Activated T-cell treated with anti-CD3 and anti-CD28 coated beads for 48 hours (primary cell): ENCODE measurements around the gene FMNL3.

Source experiments
- DNase-seq: peaks from one replicate; pipeline ENCODE4 v3.0.0-alpha.2; 2020; ENCODE audit warnings: low read depth

FMNL3 gene

DNA sequence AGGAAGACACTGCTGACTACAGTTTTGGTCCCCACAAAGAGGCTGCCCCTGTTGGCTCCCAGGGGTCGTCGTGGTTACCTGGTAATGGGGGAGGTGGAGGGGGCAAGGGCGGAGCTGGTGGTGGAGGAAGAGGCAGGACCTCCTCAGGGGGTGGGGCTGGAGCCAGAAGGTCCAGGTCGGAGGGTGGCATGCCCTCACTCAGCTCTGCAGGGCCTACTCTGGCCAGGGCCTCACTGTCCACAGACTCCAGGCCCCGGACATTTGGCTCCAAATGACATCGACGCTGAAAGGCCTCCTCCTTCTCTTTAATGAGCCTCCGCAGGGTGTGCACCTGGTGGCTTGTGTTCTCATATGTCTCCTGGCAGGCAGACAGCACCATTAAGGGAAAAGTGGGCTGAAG is 55.4 kb downstream of the FMNL3 start:
- no peak for DNase-seq

DNA sequence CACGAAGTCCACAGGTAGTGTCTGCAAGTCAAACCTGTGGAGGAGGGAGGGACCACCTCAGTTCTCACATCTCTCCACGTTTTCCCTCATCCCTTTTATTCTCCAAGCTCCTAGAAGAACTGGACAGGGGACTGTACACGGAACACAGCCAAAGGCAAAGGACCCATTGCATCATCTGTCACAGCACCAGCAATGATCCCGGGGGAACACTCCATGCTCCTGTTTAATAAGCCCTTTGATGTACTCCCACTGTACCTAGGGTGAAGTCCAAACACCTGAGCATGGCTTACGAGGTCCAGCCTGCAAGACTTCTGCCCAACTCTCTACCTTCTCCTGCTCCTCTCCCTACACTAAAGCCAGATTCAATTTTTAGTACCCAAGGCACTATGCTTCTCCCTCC is 57.3 kb downstream of the FMNL3 start:
- DNase-seq: no peak

DNA sequence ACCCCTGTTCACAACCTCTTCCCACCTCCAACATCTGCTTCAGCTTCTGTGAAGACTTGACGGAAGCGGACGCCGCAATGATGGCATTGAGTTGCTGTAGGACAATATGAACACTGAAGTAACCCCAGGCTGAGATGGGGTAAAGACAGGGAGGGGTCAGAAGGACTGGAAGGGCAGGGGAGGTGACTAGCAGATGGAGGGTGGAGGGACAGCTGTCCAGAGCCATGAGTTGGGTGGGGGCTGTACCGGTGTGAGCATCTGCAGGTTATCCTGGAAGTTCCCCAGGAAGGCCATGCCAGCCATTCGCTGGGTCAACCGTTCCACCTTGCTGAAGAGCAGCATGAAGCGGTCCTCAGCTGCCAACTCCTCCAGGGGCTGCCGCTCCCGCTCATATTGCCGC is 57.8 kb downstream of the FMNL3 start:
- DNase-seq: no peak

DNA sequence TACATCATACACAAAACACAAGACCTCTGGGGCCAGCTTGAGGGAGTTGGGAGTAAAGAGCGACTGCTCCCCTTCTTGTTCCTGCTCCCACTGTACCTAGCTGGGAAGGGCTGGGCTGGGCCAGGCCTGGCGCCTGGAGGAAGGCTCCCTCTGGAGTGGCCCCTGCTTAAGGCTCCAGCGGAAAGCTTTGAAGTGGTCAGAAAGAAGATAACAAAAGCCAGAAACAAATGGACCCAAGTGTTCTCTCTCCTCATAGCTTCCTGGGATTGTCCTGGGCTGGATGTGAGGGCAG is 58.5 kb downstream of the FMNL3 start:
- no peak for DNase-seq

DNA sequence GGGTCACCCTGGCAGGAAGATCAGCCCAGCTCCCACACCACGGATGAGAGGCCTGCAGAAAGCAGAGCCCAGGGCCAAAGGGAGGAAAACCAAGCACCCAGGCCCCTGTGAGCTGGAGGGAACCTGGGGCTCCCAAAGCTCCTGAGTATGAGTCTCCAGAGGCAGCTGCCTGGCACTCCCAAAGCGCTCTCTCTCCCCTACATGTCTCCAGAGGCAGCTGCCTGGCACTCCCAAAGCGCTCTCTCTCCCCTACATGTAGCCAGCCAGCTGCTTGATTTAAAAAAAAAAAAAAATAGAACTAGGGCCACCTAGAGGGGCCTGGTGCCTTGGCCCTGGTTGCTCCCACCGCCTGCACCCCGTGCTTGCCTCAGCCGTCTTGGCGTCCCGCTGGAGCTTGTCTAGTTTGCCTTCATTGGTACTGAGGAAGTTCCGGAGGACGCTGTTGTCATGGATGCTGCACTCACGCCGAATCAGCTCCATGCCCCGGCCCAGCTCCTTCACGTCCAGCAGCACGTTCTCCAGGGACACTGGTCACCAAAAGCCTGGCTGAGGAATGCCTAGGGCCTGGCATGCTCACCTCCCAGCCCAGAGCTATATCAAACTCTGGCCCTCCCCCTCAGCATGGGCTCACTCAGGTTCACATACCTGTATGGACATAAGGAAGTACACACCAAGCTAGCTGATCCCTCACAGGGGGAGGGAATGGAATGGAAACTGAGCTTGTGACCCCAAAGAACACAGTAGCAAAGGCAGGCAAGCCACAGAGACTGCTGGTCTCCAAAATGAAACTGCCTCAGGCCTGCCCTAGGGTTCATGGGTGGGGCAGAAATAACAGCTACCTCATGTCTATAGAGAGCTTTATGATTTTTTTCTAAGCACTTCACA is 59.1 kb downstream of the FMNL3 start:
- DNase-seq: no peak

DNA sequence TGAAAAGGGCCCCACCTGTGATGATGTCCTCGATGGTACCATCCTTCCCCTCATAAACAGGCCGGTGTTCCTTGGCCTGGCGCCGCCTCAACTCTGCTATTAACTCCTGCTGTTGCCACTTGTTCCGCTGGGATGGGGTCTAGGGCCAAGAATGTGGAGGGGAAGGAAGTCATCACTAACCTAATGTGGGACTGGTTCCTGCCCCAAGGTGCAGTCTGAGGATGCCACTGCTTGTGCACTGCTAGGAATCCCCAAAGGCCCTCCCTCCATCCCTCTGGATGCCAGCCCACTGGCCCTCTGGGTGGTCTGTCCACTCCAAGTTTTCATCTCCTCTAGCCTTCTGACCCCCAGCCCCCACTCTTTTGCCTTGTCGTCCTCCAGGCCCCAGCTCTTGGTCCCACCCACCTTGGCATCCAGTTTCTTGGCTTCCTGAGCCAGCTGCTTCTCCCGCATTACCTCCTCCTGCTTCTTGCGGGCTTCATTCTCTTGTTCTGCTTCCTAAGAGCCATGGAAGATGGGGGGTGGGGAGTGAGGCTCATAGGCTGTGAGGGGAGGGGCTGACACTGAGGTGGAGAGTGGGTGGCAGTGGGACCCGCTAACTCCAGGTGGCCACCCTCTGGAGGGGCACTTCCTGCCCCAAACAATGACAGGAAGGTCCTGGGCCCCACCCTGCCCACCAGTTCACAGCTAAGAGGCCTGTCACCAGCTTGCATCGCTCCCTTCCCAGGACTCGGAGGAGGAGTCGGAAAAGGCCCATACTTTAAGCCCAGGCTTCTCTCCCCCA is 60.1 kb downstream of the FMNL3 start:
- no peak for DNase-seq

DNA sequence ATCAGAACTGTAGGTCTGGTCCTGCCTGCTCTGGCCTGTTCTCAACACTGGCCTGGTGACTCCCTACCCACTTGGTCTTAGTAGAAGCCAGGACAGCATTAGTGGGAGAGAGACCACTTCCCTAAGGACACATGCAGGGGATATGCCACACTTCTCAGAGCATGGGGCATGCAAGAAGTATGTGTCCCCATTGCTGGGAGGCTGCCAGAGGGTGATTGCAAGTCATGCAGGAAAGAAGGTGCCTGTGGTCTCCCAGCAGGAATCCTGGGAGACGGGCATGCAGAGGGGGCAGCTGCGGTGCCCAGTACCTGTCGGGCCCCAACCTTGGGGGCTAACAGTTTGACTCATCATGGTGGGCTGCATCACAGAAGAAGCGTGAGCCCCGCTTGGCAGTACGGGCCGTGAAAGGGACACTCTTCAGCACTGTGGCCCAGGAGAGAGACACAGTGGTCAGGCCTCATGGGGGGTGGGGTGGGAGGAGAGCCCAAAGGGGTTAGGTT is 60.8 kb downstream of the FMNL3 start:
- DNase-seq: no peak

DNA sequence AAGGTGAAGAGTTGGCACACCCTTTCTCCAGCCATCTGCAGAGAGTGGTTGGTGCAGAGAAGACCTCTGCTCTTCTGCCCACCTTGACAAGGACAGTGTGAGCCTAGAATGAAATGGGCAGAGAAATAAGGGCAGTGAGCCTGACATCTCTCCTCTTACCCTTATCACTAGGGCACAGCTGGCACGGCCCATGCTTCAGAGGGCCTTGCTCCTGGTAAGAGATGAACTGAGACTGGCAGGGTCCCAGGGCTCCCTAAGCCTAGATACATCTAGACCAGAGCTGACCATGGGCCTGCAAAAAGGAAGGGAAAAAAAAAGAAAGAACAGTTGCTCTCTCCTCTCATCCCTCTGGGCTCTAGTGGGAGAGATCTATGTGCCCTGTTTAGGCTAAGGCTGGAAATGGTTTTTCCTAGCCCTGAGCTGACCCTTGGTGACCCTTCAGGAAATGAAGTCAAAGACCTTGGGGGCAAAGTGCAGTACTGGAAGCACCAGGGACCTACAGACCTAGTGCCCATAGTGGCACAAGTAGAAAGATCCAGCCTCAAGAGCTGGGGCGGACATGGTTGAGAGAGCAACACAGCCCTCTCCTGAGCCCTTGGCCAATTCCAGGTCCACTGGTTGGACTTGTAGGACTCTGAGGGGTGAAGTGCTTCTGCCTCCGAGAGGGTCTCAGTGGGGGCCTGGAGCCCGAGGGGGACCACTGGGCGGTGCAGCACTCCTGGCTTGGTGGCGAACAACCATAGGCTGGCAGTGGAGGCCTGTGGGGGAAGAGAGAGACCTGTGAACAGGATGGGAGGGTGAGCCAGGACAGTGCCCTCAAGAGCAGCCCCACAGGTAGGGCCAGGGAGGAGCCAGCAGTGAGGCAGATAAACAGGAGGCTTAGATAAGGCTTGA is 61.8 kb downstream of the FMNL3 start:
- DNase-seq: no peak

DNA sequence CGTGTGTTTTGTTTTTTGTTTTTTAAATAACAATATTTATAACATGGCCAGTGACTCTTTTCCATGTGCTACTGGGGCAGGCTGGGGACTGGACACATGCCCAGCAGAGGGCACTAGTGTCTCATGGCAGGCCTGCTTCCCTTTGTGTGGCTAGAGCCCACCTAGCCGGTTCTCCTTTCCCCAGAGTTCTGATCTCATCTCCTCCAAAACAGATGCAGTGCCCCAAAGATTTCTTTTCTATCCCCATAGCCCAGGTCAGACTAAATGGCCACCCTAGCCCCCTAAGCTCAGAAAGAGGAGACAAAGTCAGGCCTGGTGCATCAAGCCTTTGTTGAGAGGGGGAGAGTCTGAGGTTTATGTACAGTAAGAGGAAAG is 62.6 kb downstream of the FMNL3 start:
- DNase-seq: peak; percentile 67

DNA sequence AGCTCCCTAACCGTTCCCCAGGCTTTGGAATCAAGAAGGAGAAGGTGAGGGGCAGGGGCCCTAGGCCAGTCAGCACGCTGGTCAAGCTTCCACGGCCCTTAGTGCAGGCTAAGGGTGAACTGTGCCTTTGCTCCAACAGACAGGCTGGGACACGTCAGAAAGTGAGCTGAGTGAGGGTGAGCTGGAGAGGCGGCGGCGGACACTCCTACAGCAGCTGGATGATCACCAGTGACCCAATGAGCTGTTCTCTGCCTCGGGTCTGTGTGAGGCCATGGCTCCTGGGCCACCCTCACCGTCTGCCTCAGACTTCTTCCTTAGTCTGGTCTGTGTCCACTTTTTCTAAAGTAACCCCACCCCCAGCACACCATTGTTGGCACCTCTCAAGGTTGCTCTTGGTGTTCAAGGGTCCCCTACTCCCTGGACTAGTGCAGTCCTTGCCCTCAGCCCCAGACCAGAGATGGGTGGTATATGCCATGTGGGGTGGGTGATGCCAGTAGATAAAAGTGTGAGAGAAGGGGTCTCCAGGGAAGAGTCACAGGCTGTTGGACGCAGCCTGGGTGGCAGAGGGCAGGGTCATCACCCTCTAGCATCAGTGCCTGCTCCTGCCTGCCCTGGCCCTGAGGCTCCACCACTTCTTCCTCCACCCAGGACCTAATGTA is 63.1 kb downstream of the FMNL3 start:
- no peak for DNase-seq

DNA sequence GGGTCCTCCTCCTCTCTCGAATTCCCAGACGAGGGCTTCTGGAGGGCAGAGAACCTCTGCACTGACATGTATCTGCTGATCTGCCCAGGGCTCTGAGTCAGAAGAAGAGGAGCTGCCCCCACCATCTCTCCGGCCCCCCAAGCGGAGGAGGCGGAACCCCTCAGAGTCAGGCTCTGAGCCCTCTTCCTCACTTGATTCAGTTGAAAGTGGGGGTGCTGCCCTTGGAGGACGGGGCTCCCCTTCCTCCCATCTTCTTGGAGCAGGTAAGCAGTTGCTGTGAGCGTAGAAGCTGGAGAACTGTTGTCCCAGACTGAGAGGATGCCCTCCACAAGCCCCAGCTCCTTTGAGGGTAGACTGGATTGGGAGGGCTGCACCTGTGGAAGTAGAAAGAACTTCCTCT is 64.1 kb downstream of the FMNL3 start:
- DNase-seq: no peak

DNA sequence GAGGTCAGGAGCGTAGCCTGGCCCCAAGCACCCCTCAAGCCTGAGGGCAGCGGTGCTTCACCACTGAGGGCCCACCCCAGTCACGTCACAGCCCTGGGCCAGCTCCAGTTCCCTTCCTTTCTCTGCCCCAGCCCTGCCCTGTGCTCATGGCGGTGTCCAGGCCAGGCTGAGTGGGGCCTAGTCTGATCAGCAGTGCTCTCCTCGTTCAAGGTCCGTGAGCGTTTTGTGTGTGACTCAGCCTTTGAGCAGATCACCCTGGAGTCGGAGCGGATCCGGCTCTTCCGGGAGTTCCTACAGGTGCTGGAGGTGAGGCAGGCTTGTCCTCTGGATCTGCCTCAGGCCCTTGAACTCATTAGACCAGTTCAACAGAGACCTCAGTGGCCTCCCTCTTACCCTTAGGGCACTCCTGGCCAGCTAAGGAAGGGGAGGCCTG is 64.8 kb downstream of the FMNL3 start:
- DNase-seq: no peak

DNA sequence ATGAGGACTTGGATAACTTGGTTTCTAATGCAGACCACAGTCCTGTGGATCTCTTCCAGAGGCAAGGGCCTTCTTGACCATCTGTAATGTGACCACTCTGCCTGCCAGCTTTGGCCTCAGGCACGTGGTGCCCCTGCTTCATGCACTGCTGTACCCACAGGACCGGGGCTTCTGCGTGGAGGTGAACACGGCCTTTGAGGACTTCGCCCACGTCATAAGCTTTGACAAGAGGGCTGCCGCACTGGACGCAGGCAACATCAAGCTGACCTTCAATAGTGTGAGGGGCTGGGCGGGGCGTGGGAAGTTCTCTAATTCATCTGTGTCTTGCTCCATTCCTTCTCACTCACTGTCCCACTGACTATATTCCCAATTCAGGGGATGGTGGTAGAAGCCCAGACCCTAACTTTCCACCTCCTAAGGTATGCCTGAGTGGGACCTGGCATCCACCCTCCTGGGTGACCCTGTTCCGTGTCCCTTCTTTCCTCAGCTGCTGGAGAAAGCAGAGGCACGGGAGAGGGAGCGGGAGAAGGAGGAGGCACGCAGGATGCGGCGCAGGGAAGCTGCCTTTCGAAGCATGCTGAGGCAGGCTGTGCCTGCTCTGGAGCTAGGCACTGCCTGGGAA is 65.3 kb downstream of the FMNL3 start:
- no peak for DNase-seq

DNA sequence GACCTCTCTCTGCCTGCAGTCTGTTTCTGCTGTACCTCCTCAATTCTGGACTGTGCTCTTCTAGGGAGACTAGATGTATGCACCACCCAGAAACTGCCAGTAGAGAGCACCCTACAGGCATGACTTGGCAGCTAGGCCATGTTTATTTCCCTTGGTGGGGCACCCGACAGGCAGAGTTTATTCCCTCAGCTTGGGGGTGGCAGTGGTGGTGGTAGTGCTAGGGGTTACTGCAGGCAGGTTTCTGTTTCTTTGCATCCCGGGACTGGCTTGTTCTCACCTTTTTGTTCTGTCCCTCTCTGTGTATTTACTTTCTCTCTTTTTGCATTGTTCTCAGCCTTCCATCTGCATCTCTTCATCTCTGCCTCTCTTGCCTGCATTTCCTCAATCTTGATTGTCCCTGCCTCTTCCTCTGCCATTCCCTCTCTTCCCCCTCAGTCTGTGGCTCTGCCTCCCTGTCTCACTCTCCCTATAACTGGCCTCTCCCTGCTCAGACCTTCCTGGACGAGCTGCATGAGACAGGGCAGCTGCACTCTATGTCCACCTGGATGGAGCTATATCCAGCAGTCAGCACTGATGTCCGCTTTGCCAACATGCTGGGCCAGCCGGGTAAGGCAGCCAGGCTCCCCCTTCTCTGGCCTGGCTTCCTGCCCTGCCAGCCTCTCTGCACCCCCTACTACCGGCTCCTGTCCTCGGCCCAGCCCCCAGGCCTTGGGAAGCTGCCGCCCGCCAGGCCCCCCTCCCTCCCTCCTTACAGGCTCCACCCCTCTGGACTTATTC is 70.0 kb downstream of the FMNL3 start:
- peak; percentile 27 for DNase-seq

DNA sequence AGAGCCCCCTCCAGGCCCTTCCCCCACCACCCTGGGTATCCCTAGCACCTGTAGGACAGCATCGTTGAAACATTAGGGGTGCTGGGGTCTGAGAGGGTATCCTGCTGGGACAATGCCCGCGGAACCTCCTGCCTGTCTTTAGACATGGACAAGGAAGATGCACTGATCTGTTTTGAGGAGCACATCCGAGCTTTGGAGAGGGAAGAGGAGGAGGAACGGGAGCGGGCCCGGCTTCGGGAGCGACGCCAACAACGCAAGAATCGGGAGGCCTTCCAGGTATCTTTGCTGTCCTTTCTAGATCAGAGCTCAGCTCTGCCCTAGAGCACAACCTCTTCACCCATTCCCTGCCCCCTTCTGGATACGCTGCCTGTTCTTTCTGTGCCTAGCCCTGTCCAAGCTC is 70.6 kb downstream of the FMNL3 start:
- DNase-seq: no peak

DNA sequence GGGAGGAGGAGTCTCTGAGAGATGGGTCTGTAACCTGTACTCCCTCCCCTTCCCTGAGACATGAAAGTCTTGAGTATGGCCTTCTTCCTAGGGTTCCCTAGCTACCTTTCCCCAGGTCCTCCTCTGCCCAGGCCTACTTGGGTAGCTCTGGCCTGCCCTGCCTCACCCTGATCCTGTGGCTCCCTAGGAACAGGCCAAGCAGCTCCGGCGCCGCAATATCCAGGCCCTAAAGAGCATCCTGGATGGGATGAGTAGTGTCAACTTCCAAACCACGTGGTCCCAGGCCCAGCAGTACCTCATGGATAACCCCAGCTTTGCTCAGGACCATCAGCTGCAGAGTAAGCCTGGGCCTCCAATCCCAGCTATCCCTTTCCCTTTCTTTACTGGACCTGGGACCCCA is 71.5 kb downstream of the FMNL3 start:
- no peak for DNase-seq

DNA sequence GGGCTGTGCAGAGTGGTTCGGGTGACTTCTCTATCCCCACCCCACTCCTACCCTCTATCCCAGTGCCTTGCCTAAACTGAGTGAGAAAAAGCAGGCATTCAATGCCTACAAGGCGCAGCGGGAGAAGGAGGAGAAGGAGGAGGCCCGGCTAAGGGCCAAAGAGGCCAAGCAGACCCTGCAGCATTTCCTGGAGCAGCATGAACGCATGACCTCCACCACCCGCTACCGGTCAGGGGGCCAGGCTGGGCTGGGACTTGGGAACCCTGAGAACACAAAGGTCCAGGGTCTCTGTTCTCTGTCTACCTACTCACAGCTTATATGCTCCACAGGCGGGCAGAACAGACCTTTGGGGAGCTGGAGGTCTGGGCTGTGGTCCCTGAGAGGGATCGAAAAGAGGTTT is 72.2 kb downstream of the FMNL3 start:
- no peak for DNase-seq

DNA sequence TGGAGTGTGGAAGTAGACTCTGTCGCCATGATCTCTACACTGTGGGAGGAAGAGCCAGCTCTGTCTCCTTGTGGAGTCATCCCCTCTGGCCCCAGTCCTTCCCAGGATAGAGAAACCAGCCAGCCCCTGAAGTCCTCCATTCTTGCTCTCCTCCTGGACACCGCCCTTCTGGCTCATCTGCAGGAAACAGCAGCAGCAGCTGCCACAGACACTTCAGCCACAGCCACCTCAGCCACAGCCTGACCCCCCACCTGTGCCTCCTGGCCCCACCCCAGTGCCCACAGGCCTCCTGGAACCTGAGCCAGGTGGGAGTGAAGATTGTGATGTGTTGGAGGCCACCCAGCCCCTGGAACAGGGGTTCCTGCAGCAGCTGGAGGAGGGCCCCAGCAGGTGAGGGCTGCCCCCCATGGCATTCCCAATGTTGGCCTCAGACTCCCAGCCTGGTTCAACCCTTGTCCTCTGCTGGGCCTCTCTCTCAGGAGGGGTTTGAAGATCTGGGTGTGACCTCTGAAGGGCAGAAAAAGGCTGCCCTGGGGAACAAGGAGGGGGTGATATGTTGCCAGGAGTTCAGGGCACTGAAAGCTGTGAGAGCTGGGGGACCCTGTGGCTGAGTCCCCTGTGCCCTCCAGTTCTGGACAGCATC is 73.4 kb downstream of the FMNL3 start:
- no peak for DNase-seq

DNA sequence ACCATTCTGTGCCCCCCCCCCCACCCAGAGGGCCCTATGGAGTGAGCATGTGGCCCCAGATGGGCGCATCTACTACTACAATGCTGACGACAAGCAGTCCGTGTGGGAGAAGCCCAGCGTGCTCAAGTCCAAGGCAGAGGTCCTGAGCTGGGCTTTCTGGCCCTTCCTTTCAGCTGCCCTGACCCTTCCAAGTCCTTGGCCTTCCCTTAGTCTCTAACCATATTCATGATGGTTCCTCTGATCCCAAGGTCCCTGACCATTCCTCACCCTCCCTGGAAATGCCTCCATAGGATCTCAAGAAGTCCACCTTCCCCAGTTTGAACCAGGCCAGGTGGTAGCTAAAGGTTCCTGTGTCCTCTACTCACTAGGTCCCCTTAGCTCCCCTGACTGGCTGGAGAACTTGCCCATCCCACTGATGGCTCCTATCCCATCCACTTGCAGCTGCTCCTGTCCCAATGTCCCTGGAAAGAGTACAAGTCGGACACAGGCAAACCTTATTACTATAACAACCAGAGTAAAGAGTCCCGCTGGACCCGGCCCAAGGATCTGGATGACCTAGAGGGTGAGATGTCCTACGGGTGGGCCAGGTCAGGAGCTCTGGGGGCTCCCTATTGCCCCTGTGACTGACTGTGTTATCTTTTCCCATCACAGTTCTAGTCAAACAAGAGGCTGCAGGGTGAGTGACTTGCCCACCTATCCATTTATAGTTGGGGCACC is 74.1 kb downstream of the FMNL3 start:
- no peak for DNase-seq
